H54 (cell line): ENCODE measurements around the gene B3GALT4.
"Not testable (repeated sequence)": the region's sequence is repeated elsewhere in the genome, so short reads cannot be mapped to it uniquely, and the experiment has no call there.

Experiments used
- DNase-seq: peaks from one replicate; pipeline ENCODE4 v3.0.0; 2011; ENCODE audit warnings: low spot score, mixed read lengths; ENCODE audit not compliant: insufficient read length
- FAIRE-seq: peaks from 3 replicates; lab custom pipeline; 2011; peaks lifted over from hg19 to GRCh38; lab: Jason Lieb, UNC
- POLR2A ChIP-seq: IDR thresholded peaks from 2 replicates; pipeline ENCODE4 v1.6.1; 2011; ENCODE audit warnings: low read depth, mild to moderate bottlenecking, low read length

B3GALT4 gene

DNA sequence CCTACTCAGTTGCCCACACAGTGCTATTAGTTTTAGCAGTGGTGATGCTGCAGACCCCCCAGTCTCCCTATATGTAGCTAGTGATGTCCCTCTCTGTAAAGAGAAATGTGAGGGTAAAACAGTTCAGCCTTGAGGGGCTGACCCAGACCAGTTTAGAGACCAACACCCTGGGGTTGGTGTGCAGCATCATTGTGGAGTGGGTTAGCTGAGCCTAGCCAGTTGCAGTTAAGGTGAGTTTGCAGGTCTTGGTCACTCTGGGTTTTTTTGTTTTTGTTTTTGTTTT is 401 bp upstream of the B3GALT4 start:
- no peak for DNase-seq

DNA sequence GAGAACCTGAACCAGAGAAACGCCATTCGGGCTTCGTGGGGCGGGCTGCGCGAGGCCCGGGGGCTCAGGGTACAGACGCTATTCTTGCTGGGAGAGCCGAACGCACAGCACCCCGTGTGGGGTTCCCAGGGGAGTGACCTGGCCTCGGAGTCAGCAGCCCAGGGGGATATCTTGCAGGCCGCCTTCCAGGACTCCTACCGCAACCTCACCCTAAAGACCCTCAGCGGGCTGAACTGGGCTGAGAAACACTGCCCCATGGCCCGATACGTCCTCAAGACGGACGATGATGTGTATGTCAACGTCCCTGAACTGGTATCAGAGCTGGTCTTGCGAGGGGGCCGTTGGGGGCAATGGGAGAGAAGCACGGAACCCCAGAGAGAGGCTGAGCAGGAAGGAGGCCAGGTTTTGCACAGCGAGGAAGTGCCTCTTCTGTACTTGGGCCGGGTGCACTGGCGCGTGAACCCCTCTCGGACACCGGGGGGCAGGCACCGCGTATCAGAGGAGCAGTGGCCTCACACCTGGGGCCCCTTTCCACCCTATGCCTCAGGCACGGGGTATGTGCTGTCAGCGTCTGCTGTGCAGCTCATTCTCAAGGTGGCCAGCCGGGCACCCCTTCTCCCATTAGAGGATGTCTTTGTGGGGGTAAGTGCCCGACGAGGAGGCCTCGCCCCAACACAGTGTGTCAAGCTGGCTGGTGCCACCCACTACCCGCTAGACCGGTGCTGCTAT is 904 bp downstream of the B3GALT4 start:
- DNase-seq (no peak), FAIRE-seq (no peak)
- no peak for TF ChIP-seq POLR2A

More for the DNA sequence above, 401 bp upstream of the B3GALT4 start:
- no peak for TF ChIP-seq POLR2A
- FAIRE-seq, result no peak

DNA sequence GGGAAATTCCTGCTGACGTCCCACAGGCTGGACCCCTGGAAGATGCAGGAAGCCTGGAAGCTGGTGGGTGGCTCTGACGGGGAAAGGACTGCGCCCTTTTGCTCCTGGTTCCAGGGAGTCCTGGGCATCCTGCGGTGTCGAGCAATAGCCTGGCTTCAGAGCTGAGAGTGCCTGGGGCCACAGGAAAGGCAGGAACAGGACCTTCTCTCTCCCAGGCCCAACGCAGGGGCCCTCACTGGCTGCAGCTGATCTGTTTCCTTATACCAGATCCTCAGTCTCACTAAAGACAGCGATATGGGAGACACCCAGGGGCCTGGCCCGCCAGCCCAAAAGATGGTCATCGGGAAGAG is 1.4 kb downstream of the B3GALT4 start:
- DNase-seq, result no peak
- no peak for TF ChIP-seq POLR2A
- FAIRE-seq, result no peak

DNA sequence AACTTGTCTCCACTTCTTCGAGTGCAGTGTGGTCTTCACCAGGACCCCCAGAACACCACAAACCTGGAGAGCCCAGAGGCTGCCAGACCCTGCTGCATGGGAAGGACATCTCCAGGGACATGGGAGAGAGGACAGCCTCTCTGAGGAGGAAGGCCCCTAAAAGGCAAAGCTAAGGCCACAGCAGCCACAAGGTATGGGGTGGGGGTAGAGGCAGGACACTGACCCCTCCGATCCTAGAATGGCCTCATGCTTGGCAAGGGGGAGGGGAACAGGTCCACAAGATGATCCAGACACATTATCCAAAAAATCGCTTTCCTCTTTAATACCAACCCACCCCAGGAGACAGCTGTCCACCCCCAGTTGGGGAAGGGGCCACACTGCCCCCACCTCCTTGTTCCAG is 1.9 kb downstream of the B3GALT4 start:
- TF ChIP-seq POLR2A, result no peak
- DNase-seq (no peak), FAIRE-seq (no peak)

DNA sequence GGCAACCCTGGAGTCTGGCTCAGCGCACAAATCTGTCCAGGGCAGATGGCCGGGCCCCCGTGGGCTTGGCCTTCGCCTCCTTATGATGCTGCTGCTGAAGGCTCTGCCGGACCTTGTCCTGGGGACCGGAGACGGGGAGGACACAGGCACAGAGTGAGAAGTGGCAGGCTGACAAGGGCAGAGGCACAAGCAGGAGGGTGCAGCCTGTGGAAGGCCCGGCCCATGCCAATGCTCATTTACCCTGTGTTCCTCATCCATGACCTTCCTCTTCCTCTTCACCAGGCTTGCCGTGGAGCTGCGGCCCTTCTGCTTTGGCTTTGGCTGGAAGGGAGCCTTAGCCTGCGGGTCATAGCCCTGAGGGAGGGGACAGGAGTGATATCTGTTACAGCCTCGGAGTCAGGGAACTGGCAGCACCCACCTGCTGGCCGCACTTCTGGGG is 2.4 kb downstream of the B3GALT4 start:
- TF ChIP-seq POLR2A, result no peak
- no peak for FAIRE-seq
- DNase-seq, result no peak

DNA sequence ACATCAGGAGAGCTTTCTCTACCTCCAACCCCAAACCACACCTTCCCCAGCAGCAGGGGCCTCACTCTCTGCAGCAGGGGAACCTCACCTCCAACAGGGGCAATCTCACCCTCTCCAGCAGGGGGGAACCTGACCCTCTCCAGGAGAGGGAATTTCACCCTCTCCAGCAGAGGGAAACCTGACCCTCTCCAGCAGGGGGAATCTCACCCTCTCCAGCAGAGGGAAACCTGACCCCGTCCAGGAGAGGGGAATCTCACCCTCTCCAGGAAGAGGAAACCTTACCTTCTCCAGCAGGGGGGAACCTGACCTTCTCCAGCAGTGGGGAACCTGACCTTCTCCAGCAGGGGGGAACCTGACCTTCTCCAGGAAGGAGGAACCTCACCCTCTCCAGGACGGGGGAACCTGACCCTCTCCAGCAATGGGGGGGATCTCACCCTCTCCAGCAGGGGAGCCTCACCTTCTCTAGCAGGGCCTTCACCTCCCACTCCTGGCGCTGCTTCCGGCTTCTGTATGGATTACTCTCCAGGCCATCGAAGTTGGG is 3.1 kb downstream of the B3GALT4 start:
- FAIRE-seq, result no peak
- no peak for DNase-seq

DNA sequence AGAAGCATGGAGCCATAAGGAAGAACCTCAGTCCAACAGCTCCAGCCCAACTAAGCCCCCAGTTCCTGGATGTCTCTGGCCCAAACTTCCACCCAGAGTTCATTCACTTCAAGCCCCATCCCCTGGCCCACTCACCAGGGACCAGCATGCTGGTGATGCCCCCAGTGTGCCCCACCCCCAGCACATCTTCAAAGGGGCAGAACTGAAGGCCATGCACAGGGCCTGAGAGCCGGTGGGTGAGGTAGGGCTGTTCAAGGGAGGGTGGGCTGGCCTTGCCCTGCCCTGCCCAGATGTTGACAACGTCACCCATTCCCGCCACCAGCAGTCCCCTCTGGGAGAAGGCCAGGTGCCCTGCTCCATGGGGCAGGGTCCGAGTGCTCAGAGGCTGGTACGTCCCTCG is 3.6 kb downstream of the B3GALT4 start:
- no peak for TF ChIP-seq POLR2A
- DNase-seq (no peak), FAIRE-seq (no peak)

More for the DNA sequence above, 3.1 kb downstream of the B3GALT4 start:
- TF ChIP-seq POLR2A, result no peak

DNA sequence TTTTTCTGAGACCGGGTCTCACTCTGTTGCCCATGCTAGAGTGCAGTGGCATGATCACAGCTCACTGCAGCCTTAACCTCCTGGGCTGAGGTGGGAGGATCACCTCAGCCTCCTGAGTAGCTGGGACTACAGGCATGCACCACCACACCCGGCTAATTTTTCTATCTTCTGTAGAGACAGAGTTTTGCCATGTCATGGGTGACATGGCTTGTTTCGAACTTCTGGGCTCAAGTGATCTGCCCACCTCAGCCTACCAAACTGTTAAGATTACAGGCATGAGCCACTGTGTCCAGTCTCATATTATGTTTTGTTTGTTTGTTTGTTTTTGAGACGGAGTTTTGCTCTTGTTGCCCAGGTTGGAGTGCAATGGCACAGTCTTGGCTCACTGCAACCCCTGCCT is 8.3 kb downstream of the B3GALT4 start:
- DNase-seq, FAIRE-seq: not testable (repeated sequence)

DNA sequence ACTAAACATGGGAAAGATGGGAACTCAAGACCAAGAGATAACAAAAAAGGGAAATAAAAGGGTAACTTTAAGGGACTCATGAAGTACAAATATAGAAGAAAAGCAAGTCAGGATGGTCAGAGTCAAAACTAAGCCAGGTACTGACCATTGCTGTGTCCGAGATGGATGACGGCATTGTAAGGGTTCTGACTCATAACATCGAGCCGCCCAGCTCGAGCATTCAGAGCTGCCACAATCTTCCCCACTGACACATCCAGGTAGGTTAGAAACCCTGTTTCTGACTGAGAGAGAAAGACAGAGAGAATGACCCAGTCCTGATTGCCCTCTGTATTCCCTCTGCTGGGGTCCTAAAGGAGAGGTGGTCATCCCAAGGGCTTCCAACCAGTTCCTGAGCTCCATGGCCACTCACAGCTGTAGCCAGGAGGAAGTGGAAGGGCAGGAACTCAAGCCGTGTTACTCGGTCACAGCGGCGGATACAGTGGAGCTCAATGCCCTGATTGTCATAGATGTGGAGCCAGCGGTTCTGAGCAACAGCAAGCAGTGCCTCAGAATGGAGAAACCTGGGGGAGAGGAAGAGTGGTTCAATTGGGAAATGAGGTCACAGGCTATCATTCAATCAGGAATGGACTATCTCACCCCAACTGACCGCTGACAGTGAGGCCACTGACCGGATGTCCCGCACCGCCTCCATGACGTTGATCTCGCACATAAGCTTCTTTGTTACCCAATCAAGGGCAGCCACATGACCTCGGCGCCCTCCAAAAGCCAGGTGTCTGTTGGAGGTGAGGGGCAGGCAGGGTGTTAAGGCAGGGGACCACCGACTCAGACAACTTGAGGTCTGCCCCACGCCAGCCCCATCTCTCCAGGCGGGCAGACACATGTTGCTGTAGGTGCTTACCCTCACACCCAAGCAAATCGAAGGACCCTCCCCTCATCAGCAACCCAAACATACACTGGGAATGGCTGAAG is 10.3 kb downstream of the B3GALT4 start:
- DNase-seq (no peak), FAIRE-seq (no peak)
- TF ChIP-seq POLR2A, result no peak

DNA sequence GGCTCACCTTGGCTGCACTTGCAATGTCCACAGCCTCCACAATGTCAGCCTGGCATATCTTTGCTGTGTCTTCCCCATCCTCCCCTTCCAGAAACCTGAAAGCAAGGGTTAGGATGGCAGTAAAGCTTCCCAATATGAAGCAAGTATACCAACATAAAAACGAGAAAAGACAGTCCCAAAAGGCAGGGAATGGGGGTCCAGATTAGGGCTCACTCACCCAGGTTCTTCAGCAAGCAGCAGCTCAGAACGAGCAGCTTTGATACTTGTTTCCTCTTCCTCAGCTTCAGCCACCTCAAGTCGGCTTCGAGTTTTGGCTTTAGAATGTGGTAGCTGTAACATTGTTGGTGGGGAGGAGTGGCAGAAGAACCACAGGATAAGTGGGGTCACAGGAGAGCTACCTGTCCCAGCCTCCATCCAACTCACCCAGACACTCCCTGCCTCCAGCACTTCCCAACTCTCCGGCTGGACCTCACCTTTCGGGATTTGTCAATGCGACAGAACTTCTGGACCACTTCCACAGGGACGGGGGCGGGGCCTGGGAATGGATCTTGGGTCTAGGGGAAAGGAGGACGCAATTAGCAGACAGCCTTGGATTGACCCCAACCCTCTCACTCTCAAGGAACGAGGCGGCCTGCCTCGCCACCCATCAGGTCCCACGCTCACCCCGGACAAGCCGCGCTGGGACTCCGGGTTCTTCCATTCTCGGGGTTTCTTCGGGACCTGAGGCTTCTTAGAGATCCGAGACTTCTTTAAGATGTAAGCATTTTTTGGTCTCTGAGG is 11.4 kb downstream of the B3GALT4 start:
- DNase-seq (no peak), FAIRE-seq (no peak)
- no peak for TF ChIP-seq POLR2A

DNA sequence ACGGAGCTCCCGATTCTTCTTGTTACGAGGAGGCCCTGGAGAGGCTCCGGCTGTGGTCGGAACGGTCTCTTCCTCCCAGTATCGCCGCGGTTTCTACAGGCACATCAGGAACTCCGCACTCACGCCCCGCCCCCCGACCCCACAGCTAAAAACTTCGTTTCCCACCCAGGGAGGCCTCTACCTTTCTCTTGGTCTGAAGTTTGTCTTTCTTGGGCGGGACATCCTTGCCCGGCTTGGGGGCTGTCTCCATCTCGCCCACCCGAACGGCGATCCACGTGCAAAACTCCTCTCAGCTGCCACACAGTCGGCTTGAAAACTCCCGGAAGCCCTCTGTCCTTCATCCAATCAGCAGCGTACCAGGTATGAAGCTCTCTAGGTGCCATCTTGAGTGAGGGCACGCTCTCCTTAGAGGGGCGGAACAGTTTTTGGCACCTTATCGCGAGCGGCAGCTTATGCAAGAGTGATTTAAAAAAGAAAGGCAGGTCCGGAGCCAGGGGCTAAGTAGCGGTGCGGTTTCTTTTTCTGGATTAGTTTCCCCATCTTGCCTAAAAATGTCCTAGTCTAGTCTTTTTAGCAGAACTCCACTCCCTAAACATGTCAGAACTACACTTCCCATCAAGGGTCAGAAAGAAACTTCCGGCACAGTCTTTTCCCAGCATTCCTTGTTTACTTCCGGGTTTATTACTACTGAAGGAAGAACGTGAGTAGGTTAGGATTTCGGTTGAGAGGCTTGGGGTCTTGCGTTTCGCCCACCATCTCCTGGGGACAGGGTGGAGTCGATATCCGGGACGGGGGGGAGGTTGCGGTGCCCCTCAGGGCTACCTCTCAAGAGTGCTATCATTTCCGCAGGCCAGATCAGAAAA is 12.2 kb downstream of the B3GALT4 start, which contains the start of the genes PFDN6 and WDR46:
TSS of gene PFDN6 (plus strand) at position 681 of the 863 bp plus-strand sequence. CDS start 256 bp downstream, outside the sequence.
TSS of gene WDR46 (minus strand) at position 319 of the 863 bp plus-strand sequence. CDS start at position 250, 69 bp downstream.
- FAIRE-seq (no peak), DNase-seq (peak; percentile 85)
- TF ChIP-seq POLR2A, result peak; percentile 34; the same call in 1 of the 2 replicates

DNA sequence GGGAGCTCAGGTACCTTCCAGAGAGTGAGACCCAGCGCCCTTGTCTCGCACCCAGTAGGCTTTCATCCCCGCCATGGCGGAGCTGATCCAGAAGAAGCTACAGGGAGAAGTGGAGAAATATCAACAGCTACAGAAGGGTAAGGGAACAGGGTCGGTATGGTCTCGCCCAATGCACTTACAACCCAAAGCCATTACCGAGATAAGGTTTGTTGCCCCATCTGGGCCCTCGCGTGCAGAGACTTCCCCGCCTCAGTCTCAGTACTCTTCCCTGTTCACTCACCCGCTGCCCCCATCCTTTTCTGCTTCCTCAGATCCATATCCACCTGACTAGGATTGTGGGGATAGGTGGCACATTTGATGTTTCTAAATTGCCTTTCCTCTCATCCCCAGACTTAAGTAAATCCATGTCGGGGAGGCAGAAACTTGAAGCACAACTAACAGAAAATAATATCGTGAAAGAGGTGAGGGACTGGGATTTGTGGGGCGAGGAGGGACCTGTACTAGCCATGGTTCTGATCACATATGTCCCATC is 12.9 kb downstream of the B3GALT4 start:
- DNase-seq (no peak), FAIRE-seq (no peak)
- TF ChIP-seq POLR2A, result no peak

DNA sequence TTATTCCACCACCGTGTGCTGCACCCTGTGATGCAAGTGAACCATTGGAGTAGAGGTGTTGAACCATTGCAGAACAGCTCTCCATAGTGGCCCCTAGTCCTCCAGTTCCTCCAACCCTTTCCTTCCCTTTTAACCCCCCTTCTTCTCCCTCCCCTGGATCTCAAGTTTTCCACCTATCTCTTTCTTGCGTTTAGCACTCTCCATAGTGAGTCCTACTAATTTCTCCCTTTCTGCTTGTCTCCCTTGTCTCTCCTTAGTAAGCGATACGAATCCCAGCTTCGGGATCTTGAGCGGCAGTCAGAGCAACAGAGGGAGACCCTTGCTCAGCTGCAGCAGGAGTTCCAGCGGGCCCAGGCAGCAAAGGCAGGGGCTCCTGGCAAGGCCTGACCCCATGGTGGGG is 13.5 kb downstream of the B3GALT4 start:
- FAIRE-seq (no peak), DNase-seq (no peak)
- TF ChIP-seq POLR2A, result no peak
